GM18499 (cell line): ENCODE data around the gene HELZ2.

ENCODE experiments used
- ATAC-seq: cut with Tn5 transposase; IDR thresholded peaks from one replicate; pipeline ENCODE4 v1.9.1; 2021; ENCODE audit warnings: moderate number of reproducible peaks; ENCODE audit not compliant: insufficient read depth, unreplicated experiment

Gene HELZ2

DNA sequence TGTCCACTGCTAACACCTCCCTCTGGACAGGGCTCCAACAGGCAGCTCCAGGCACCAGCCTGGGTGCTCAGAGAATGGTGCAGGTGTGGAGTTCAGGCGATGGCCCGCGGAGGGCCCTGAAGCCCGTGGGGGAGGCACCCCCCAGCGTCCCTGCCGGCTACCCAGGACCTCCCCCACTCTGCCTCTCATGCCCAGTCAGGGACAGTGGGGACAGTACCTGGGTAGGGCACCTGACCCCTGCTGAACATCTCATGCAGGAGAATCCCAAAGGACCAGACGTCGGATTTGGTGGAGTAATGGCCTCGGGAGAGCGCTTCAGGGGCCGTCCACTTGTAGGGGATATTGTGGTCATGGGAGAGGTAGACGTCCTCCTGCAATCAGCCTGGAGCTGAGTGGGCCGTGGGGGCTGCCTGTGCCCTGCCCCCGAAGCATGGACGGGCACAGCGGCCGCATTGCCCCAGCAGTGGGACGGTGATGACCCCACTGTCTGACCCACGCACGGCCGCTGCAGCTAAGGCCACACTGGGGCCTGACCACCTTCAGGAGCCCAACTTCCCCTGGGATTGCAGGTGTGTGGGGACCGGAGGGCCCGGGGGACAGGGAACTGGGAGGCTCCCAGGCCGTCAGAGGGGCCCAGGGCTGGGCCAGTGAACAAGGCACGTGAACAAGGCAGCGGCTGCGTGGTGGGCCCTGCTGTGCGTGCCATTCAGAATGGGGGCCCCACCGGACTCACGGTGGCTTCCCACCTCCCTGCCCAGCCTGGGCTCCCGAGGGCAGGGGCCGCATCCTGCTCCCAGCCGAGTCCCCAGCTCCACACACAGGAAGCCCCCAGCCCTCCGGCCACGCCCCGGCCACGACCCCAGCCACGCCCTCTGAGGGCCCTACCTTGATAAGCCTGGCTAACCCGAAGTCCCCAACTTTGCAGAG is 43.9 kb downstream of the HELZ2 start:
- ATAC-seq: no peak

DNA sequence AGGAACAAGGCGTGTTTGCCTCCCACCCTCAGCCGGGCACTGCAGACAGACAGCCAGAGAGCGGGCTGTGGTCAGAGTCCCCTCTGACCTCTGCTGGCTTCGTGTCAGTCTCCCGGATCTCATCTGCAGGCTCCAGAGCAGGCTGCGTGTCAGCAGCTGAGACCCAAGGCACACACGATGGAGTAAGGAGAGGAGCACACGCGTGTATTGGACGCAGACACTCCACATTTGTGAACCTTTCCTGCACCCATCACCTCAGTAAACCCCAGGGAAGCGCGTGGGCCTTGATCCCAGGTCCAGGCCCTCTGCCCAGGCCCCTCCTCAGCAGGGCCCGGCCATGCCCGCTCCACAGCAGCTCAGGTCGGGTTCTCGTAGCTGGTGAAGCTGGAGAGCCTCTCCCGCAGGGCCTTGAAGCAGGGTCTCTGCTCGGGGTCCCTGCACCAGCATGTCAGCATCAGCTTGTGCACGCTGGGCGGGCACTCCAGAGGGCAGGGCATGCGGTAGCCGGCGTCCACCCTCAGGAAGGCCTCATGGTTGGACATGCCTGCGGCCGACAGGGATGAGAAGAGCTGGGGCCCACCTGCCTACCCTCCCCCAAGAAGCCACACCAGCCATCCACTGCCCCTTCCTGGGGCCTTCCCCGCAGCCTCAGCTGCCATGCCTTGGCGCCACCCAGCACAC is 44.7 kb downstream of the HELZ2 start:
- ATAC-seq: no peak

- no peak for ATAC-seq
These were observed 46.9 kb downstream of the HELZ2 start for GRCh38 chr20:63527184-63527583.

- no peak for ATAC-seq
These were observed 48.1 kb downstream of the HELZ2 start for GRCh38 chr20:63525971-63526370.

DNA sequence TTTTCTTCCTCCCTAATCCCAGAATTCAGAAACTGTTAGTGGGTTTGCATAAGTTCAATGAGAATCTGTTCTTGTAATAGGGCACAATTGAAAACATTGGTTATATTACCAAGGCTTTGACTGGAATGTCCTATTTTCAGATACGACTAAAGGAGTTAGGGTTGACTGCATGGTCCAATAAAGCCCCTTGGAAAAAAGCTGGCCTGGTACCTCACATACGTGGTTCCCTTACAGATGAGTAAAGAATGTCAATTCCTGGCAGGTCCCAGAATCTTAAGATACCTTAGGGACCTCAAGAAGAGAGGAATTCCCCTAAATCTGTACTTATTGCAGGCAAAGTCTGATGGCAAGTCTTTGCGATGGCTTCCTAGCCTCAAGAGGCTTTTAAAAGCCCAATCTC is 48.9 kb downstream of the HELZ2 start:
- no peak for ATAC-seq
